SIG-M5 treated with dmso at 0.1 percent for 504 hours (cell line): Measurements from ENCODE around the gene TMEM223.
"Not testable (repeated sequence)": the region's sequence is repeated elsewhere in the genome, so short reads cannot be mapped to it uniquely, and the experiment has no call there.

Source experiments
- DNase-seq: peaks from one replicate; lab custom pipeline; 2025; ENCODE audit not compliant: unreplicated experiment; lab: John Stamatoyannopoulos, UW

TMEM223 gene

DNA sequence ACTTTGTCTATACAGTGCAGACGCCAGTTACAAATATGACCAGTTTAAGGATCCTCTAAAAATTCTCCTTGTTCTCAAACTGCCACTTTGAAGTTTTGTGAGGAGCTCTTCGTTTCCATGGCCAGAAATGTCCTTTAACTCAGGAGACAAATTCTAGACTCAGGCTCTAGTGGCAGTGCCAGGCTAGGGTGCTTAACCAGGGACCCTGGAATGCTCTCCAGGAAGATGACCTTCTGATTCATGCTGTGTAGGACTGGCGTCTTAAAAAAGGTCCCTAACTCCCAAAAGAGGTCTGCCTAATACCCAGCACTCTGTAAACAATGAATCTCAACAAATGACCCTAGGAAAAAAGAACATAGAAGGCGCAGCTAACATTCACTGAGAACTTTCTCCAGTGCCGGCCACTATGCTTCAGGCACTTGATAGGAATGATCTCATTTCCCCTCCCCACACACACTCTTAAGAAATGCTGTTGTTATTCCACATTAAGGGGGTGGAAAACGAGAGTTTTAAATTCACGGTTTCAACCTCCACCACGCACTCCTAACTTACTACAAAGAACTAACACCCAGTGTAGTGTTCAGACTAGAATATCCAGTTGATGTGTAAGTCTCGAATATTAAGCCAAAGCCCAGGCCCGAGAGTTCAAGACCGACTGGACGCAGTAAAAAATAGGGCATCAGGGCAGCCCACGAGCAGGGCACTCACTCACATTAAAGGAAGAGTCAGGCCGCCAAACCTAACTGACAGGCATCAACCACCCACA, 12.7 kb upstream of the TMEM223 start:
- no peak for DNase-seq

DNA sequence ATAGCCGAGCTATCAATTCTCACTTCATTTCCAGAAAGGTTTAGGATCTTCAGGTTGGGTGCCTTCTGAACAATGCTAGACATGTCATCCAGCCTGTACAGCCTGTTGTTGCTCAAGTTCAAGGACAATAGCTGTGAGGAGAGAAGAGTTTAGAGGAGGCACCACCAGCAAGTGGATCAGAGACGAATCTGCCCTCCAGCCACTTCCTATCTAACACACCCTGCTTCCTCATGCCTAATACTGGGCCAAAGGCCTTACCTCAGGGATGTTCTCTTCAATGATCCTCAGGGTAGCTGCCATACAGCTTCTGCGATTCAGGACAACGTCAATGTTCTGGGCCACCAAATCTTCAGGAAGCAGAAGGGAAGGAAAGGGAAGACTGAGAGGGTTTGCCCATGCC, 9.3 kb upstream of the TMEM223 start:
- DNase-seq = no peak

DNA sequence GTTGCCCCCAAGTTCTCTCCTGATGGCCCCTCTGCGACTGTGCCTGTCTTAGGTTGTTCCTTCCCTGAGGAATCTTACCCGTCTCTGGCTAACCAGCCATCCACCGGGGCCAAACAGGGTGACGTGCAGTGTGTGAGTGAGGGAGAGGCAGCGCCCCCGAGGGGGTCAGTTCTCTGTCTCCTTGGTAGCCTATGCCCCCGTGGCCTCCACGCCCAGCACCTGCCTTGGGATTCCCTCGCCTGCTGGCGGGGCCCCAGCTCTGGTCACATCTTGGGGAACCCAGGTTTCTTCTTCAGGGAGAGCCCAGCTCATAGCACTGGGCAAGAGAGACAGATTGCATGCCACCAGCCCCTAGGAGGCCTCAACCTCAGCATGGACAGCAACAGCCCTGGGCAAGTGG, 7.7 kb upstream of the TMEM223 start:
- no peak for DNase-seq

DNA sequence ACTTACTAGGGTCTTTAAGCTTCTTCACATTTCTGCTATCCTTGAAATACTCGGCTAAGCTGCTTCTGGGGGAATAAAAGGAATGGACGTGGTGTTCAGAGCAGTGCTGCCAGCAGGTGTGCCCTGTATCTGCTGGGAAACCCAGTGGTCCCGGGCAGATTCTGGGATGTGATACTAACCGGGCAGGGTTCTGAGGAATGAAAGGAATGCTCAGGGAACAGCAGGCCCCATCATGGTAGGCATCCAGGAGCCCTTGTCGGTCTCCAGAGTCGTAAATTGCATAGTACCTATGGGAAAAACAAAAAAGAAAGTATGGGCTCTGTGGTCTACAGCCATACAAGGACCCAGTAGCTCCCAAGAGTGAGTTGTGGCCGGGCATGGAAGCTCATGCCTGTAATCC, 4.5 kb upstream of the TMEM223 start:
- no peak for DNase-seq

DNA sequence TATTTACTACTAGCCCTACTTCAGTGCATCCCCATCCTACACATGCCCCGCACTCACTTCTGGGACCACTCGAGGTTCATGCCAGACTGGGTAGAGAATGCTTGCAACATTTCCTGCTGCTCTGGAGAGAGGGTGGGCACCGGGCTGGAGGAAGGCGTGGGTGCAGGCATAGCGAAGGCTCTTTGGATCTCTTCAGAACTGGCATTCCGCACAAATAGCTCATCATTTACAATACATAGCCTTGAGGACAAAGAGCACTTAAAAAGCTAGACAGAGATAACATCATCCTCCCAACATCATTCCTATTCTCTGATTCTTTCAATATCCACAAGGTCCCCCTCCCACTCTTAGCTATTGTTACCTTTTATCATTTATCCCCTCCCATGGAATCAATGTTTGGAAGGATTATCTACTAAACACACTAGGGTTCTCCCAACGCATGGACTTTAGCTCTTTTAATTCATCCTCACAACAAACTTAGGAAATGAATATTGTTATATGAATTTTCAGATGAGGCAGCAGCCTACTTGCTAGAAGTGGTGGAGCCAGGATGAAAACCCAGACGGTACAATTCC, 2.5 kb upstream of the TMEM223 start:
- no peak for DNase-seq

DNA sequence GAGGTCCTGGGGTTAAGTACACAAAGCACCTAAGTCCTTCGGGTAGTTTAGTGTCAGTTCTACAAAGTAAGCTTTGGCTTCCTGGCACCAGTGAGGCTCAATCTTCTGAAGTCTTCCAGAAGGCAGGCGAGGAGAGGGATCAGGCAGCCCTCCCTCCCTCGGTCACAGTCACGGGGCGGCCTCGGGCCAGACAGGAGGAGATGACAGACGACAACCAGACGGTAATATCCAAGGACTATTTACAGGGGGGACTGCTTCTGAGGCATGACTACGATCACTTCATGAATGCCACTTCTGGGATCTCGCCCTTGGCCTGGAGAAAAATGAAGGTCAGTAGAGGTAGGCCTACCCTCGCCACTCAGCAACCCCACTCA, 383 bp upstream of the TMEM223 start:
- DNase-seq = no peak

DNA sequence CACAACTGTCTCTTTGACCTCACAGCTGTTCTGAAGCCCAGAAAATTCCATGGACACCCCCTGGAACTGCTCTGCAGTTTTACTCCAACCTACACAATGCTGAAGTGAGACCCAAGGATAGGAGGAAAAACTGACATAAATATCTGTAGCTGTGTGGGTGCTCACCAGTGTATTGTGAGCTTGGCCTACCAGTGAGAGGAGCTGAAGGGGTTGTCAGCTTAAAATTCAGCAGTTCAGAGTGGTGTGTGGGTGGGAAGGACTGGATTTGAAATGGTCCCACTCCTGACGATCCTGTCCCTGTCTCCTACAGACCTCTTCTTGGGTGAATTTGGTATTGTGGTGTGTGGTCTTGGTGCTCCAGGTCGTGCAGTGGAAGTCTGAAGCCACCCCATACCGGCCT, 2.2 kb downstream of the TMEM223 start:
- DNase-seq = no peak

DNA sequence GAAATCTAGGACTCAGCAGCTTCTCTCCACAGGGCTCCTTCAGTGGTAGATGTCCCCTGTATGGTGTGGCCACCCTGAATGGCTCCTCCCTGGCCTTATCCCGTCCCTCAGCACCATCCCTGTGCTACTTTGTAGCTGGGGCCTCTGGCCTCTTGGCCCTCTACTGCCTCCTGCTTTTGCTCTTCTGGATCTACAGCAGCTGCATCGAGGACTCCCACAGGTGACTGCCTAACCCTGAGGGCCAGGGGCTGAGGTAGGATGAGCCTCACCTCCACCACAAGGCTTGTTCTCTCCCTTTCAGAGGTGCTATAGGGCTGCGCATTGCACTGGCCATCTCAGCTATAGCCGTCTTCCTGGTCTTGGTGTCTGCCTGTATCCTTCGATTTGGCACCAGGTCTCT, 2.8 kb downstream of the TMEM223 start:
- no peak for DNase-seq

DNA sequence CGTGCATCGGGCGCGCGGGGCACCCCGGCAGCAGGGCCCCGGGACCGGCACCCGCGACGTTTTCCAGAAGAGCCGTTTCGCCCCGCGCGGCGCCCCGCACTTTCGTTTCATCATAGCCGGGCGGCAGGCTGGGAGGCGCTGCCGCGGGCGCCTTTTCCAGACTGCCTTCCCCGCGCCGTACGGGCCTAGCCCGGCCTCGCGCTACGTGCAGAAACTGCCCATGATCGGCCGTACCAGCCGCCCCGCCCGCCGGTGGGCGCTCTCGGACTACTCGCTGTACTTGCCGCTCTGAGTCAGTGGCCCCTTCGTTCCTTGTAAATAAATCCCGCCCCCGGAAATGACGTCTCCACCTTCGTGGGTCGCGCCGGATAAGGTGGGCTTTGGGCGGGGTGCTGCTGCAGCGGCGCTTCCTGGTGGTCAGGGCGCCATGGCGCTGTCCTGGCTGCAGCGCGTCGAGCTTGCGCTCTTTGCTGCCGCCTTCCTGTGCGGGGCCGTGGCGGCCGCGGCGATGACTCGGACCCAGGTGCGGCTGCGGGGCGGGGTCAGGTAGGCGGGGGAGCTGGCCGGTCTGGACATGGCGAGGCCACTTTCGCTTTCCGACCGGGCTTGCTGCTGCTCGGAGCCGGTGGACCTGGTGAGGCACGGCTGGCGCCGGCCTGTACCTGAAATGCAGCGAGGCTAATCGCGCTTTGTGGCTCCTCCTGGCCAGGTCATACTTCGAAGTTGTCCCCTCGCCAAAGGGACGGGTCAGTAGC, 4.6 kb downstream of the TMEM223 start, which contains the start of gene TMEM179B:
TMEM179B (plus strand) TSS at position 398 of the 755 bp plus-strand sequence; CDS start at position 428, 30 bp downstream.
- peak; percentile 96 for DNase-seq

DNA sequence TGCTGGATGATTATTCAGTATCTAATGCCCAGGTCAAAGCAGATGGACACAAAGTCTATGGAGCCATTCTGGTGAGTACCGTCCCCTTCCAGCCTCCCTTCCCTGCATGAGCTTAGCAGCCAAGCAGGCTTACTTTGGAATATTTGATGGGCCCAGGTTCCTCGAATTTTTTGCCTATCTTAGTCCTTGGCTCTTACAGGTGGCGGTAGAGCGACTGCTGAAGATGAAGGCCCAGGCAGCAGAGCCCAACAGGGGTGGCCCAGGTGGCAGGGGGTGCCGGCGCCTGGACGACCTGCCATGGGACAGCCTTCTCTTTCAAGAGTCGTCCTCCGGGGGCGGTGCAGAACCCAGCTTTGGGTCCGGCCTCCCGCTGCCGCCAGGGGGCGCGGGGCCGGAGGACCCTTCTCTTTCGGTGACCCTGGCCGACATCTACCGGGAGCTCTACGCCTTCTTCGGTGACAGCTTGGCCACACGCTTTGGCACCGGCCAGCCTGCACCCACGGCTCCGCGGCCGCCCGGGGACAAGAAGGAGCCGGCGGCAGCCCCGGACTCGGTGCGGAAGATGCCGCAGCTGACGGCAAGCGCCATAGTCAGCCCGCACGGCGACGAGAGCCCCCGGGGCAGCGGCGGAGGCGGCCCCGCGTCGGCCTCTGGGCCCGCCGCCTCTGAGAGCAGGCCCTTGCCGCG, 5.3 kb downstream of the TMEM223 start:
- DNase-seq = peak; percentile 76

DNA sequence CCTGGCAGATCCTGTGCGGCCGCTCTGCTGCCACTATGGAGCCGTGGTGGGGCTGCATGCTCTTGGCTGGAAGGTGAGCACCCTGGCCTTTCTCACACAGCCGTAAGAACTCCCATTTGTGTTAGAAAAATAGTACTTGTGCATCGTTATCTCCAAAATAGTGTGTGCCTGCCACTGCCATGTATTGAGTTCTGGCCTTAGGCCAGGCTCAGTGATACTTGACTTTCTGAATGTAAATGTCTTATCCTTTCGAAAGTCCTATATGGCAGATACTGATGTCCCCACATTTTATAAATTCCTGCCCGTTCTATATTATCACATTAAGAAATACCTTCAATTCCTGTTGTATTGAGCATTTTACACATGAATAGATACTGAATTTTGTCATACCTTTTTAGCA, 9.1 kb downstream of the TMEM223 start:
- DNase-seq = no peak

DNA sequence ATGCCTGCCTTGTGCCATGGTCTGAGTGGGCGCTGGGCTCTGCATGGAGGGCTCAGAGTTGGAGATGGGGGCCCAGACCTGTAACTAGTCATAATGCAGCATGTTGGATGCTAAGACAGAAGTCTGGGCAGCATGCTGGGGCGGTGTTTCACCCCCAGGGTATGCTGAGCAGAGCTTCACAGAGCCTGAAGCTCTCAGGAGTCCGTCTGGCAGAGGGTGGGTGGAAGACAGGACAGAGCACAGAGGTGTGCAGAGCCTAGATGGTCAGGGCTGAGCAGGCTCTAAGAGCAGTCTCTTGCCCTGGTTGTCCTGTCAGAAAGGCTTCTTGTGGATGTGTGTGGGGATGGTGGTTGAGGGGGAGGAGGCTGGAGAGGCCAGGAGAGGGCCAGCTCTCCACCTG, 13.4 kb downstream of the TMEM223 start:
- no peak for DNase-seq

DNA sequence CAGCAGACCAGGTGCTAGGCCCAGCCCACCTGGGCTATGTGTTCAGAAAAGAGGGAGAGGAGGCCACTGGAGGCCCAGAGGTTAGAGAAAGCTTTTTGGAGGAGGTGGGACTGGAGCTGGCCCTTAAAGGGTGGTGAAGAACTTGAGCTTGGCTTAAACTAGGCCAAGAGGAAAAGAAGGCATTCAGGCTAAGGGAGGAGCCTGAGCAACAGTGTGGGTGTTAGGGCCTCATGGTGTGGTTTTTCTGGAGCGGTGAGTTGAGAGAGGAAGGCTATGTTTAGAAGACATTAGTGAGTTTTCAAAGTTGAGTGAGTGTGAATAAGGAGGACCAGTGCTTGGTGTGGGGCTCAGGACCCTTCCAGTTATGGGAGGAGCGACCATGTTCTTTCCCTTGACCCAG, 14.4 kb downstream of the TMEM223 start:
- no peak for DNase-seq

DNA sequence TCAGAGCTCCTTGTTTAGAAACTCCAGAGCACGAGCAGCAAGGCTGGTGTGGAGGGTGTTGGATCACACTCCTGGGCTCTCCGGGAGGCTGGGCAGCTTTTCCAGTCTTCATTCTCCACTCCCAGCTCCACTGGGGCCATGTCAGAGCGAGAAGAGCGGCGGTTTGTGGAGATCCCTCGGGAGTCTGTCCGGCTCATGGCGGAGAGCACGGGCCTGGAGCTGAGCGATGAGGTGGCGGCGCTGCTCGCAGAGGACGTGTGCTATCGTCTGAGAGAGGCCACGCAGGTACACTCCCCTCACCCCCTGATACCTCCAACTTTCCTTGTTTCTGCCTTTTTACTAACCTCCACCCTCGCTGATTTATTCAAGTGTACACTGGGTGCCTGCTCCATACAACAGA, 16.2 kb downstream of the TMEM223 start:
- DNase-seq = no peak

DNA sequence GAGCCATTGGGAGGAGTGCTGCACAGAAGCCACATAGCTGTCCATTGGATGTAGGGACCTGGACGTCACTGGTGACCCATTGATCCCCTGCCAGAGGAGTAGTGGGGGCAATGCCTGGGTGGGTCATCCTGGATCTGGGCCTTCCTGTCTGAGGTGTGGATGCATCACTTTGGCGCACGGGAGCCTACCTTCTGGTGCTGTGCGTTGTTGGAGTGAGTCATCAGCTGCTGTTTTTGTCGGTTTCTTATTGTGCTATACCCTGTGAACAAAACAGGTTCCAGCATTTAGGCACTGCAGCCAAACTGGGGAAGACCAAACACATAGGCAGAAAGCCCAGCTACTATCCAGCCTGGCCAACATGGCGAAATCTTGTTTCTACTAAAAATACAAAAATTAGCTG, 17.4 kb downstream of the TMEM223 start:
- DNase-seq = no peak

DNA sequence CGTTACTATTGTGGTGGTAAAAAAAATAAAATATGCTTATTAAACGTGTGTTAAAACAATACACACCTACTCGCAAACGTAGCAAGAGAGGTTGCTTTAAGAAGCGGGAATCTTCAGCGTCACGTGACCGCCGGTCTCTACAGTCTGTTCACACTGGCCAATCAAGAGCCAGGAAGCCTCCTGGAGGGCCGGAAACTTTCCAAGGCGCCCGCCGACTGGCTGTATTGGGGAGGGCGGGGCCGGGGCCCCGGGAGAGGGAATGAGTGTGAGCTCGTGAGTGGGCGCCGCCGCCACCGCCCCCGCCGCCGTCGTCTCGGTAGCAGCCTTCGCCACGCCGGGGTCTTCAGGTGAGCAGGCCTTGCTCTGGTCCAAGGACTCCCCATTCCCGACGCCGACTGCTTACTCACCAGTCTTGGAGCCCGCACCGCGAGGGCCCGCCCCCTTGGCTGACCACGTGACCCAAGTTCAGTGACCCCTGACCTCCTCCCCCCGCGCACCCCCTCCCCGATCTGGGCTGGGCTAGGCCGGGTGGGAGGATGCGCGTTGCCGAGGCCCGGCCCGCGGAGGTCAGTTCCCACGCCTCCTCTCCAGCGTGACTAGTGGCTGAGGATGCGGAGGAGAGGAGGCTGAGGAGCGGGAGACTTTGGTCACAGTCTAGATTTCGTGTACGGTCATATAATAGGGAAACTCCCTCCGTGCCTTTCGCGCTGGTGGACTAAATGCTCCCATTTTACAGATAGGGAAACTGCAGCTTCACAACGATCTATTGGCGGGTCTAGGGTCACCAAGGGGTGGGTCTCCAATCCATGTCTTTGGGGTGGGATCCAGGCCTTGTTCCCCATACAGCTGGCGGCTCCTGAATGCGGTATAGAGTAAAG, 20.4 kb downstream of the TMEM223 start, which contains the start of gene TAF6L:
TAF6L (plus strand) TSS at position 253 of the 878 bp plus-strand sequence. CDS start 4,388 bp downstream, outside the sequence.
- peak; percentile 94 for DNase-seq

DNA sequence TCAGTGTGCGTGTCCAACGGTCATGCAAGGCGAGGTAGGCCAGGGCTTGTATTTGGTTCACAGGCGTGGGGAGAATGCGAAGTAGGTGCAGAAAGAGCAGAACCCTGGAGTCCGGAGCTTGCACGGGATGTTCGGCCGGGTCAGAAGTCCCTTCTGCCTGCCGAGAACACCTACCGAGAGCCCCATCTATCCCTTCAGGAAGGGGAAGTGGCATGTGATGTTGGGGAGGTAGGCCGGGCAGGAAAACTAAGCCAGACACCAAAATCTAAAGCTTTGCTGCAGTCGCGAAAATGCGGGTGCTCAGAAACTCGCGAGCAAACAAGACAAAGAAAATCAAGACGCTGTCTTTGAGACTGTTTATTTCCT, 21.0 kb downstream of the TMEM223 start:
- DNase-seq = peak; percentile 62

DNA sequence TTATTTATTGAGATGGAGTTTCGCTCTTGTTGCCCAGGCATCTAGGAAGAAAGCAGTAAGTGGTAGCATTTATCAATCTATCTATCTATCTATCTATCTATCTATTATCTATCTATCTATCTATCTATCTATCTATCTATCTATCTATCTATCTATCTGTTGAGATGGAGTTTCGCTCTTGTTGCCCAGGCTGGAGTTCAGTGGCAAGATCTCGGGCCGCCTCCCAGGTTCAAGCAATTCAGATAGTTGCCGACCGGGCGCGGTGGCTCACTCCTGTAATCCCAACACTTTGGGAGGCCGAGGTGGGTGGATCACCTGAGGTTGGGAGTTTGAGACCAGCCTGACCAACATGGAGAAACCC, 31.0 kb downstream of the TMEM223 start:
- not testable (repeated sequence) for DNase-seq

DNA sequence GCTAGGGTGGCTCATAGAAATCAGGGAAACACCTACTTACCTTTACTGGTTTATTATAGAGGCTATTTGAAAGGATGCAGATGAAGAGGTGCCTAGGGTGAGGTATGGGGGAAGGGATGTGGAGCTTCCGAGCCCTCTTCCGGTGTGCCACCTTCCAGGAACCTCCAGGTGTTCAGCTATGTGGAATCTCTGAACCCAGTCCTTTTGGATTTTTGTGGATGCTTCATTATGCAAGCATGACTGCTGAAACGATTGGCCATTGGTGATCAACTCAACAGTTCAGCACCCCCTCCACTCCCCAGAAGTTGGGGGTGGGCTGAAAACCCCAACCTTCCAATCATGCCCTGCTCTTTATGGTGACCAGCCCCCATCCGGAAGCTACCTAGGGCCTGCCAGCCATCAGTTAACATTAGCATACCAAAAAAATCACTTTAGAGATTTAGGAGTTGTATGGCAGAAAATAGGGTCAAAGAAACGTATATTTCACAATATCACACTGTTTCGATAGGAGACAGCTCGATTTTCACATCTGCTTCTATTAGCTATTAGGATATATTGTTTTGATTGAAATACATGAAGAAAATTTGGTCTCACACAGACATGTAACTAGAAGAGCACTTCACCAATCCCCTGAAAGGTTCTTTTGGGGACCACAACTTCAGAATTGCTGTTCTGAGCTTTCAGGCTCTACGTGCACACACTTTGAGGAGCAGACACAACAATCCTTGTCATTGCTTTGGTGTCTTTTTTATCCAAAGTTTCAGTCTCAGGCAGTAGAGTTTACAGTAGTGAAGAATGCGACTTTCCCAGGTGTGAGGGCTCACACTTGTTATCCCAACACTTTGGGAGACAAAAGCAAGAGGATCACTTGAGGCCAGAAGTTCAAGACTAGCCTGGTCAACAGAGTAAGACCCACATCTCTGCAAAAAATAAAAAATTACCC, 33.7 kb downstream of the TMEM223 start:
- DNase-seq = no peak
